ENCODE data around the gene RIN3. TPM values are rescaled to one million over a fixed set of nuclear protein-coding genes. Genes with fewer than 3 reads are reported as not detected.

RIN3 gene
- total RNA-seq, 3 donors from 2014 or later: 10.7 to 19.7 (median 12.1) TPM

DNA sequence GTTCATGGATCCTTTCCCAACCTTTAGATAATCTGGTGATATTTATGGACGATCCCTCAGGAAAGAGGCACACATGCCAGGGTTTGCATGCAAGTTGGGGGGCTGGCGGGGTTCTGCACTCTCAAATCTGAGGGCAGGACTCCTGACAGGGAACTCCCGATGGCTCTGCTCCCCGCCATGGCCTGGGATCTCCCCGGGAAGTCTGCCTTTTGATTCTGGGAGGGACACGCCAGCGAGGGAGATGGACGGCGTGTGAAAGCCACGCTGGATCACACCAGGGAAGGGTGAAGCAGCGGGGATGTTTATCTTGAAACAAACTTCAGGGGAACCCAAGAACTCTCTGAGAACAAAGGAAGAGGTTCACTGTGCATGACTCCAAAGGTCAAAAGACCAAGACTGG lies 191.2 kb downstream of the RIN3 start:
- Histone ChIP-seq H3K4me1 (no peaks in the 10 kb centered on the region), H3K27me3 (no peaks in the 10 kb centered on the region), H3K36me3 (no peaks in the 10 kb centered on the region), H3K9me3 (no peaks in the 10 kb centered on the region), H3K27ac (peak overlapping the region in 1 of 2 donors; percentile 19), H3K4me3 (no peak overlapping the region)
- no peak for DNase-seq (ENCODE audit: low spot score in 2 of 2)
- intact Hi-C loops (cut with DNase I; ENCODE audit: low total_unique reads): no loop called here
- no peak for TF ChIP-seq POLR2A (IDR thresholded peaks at IDR 0.05)
- no peak for TF ChIP-seq POLR2AphosphoS5 (IDR thresholded peaks at IDR 0.05)
- TF ChIP-seq, protein P1, sequence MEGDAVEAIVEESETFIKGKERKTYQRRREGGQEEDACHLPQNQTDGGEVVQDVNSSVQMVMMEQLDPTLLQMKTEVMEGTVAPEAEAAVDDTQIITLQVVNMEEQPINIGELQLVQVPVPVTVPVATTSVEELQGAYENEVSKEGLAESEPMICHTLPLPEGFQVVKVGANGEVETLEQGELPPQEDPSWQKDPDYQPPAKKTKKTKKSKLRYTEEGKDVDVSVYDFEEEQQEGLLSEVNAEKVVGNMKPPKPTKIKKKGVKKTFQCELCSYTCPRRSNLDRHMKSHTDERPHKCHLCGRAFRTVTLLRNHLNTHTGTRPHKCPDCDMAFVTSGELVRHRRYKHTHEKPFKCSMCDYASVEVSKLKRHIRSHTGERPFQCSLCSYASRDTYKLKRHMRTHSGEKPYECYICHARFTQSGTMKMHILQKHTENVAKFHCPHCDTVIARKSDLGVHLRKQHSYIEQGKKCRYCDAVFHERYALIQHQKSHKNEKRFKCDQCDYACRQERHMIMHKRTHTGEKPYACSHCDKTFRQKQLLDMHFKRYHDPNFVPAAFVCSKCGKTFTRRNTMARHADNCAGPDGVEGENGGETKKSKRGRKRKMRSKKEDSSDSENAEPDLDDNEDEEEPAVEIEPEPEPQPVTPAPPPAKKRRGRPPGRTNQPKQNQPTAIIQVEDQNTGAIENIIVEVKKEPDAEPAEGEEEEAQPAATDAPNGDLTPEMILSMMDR (IDR thresholded peaks at IDR 0.05): no peak

DNA sequence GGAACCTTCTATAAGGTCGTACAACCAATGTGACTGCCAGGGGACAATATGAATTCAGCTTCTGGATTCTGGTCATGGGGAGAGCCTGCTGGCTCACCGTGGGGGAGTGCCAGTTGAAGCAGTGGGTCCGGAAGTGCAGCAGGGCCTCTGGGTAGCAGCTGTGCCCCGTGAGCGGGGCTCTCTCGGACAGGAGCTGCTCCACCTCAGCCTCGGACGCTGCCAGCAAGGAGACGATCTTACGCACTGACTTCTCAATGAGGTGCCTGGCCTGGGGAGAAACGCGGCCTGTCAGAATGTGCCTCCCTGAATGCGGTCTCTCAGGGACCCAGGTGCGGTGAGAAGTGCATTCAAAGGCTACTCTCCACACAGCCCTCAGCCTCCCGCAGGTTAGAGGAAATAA lies 192.8 kb downstream of the RIN3 start:
- Histone ChIP-seq H3K4me1 (no peaks in the 10 kb centered on the region), H3K4me3 (no peak overlapping the region), H3K36me3 (no peaks in the 10 kb centered on the region), H3K9me3 (no peaks in the 10 kb centered on the region), H3K27me3 (no peaks in the 10 kb centered on the region), H3K27ac (no peak overlapping the region)
- DNase-seq (ENCODE audit: low spot score in 2 of 2): no peak
- TF ChIP-seq POLR2A (IDR thresholded peaks at IDR 0.05) (no peak), POLR2AphosphoS5 (IDR thresholded peaks at IDR 0.05) (no peak)
- TF ChIP-seq, protein P1 (IDR thresholded peaks at IDR 0.05): no peak
- intact Hi-C loops (cut with DNase I; ENCODE audit: low total_unique reads): no loop called here

DNA sequence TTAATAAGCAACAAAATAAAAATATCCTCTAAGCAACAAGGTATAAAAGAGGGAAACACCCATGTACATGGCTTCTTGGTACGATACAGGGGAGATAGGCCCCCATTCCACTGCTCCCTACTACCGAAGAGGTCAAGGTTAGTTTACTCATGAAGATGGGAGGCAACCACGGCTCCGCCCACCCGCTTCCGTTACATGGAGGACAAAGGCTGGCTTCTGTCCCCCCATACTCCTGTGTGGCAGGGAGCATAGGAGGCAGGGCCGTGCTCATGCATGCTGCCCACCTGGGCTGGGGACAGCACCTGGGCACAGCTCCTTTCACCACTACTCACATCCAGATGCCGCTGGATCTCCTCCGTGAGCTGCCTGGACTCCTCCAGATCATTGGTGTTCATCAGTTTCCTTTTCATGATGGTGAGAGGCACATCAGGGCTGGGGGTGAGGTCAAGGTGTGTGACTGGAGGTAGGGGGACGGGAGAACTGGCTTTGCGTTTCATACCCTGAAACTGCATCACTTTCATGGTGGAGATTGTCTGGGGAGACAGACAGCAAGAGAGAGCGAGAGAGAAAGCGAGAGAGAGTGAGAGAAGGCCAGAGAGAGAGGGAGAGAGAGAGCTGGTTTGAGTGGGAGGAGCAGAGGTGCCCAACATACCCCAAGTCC lies 195.9 kb downstream of the RIN3 start:
- H3K9me3 ChIP-seq: no peaks in the 10 kb centered on the region
- H3K4me1 ChIP-seq: no peaks in the 10 kb centered on the region
- intact Hi-C loops (cut with DNase I; ENCODE audit: low total_unique reads): no loop called here
- TF ChIP-seq POLR2AphosphoS5 (IDR thresholded peaks at IDR 0.05) (no peak), POLR2A (IDR thresholded peaks at IDR 0.05) (no peak)
- TF ChIP-seq, protein P1 (IDR thresholded peaks at IDR 0.05): no peak
- DNase-seq (ENCODE audit: low spot score in 2 of 2): no peak
- H3K36me3 ChIP-seq: no peaks in the 10 kb centered on the region
- H3K4me3 ChIP-seq: no peak overlapping the region
- peak overlapping the region in 1 of 2 donors; percentile 14 for H3K27ac ChIP-seq
- no peaks in the 10 kb centered on the region for H3K27me3 ChIP-seq

DNA sequence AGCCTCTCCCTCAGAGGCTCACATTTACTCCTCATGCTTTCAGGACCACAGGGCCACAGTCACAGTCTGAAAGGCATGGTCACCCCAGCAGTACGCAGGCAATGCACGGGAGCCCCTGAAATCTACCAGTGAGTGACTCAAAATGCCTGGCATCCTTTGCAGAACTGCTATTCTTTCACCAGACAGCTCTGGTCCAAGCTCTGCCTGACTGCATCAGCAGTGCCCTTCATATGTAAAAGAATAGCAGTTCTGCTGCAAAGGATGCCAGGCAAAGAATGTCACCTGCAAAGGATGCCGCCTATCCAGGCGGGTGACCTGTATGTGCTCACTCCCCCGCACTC lies 196.4 kb downstream of the RIN3 start:
- Histone ChIP-seq H3K4me3 (no peak overlapping the region), H3K9me3 (no peaks in the 10 kb centered on the region), H3K4me1 (no peaks in the 10 kb centered on the region), H3K27ac (no peak overlapping the region), H3K36me3 (no peaks in the 10 kb centered on the region), H3K27me3 (no peaks in the 10 kb centered on the region)
- DNase-seq (ENCODE audit: low spot score in 2 of 2): no peak
- intact Hi-C loops (cut with DNase I; ENCODE audit: low total_unique reads): no loop called here
- TF ChIP-seq POLR2A (IDR thresholded peaks at IDR 0.05) (no peak), POLR2AphosphoS5 (IDR thresholded peaks at IDR 0.05) (no peak)
- TF ChIP-seq, protein P1 (IDR thresholded peaks at IDR 0.05): no peak

DNA sequence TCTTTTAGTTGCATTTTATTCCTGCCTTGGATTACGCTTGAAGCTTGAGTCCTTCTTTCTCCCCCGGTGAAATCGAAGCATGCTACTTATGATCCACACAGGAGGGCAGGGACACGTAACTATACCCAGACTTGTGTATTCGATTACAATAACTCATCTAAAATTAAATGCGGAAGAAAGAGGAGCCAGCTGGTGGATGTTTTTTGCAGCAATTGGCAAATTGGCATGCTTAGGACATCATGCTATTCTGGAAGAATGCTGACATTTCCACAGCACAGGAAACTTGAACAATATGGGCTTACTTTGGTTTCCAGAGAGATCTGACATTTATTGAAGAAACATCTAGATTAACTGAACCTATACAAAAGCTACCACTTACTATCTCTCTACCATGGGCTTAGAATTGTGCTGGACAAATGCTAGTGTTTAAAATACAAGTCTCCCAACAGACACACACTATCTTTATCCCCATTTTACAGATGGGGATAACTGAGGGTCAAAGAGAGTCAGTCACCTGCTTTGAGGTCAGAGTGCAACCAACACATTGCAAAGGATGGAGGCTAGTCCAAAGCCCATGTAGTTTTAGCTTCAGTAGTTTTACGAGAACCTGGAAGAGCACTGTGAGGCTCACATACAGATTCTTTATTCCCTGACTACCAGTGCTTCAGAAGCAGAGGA lies 198.5 kb downstream of the RIN3 start:
- Histone ChIP-seq H3K4me3 (no peak overlapping the region), H3K4me1 (no peaks in the 10 kb centered on the region), H3K27me3 (no peaks in the 10 kb centered on the region), H3K27ac (no peak overlapping the region), H3K9me3 (no peaks in the 10 kb centered on the region), H3K36me3 (no peaks in the 10 kb centered on the region)
- DNase-seq (ENCODE audit: low spot score in 2 of 2): no peak
- TF ChIP-seq POLR2AphosphoS5 (IDR thresholded peaks at IDR 0.05): no peak
- TF ChIP-seq, protein P1 (IDR thresholded peaks at IDR 0.05): no peak
- TF ChIP-seq POLR2A (IDR thresholded peaks at IDR 0.05): no peak
- intact Hi-C loops (cut with DNase I; ENCODE audit: low total_unique reads): no loop called here
